T-helper 1 cell treated with Interleukin-12 subunit alpha and Interleukin-12 subunit beta and Interleukin-4 antibody, amounts not matched to agents 30 ng/mL and 1 ng/mL, for 36 hours (primary cell): ENCODE data around the gene CEP131. TPM values are rescaled to one million over a fixed set of nuclear protein-coding genes. Genes with fewer than 3 reads are reported as not detected.

Source experiments
- total RNA-seq: library from RNA; stranded (reverse); gene quantifications from 2 replicates; pipeline ENCODE4 v1.2.3, GENCODE V29; 2022

Gene CEP131
- total RNA-seq, 1 donor from 2014 or later, result 10.6 TPM

Other genes starting within 250 kb of the CEP131 start
- 42.8 and 43.0 TPM in 2 replicates for gene CHMP6, start 231.1 kb downstream of the CEP131 start, total RNA-seq
- gene BAIAP2, start 187.8 kb downstream of the CEP131 start, total RNA-seq, result 6.7 and 7.2 TPM in 2 replicates
- not detected in 2 replicates for gene PVALEF, start 57.5 kb downstream of the CEP131 start, total RNA-seq
- 0.39 and 0.54 TPM in 2 replicates for gene AATK, start 56.7 kb downstream of the CEP131 start, total RNA-seq
- 55.5 and 60.0 TPM in 2 replicates for gene TEPSIN, start 16.1 kb upstream of the CEP131 start, total RNA-seq
- 47.3 and 49.0 TPM in 2 replicates for gene NDUFAF8, start 16.4 kb upstream of the CEP131 start, total RNA-seq
- 126 and 133 TPM in 2 replicates for gene SLC38A10, start 72.3 kb upstream of the CEP131 start, total RNA-seq
- 0.05 TPM in 1 of 2 replicates, not detected in the other for gene BAHCC1, start 172.5 kb upstream of the CEP131 start, total RNA-seq